ENCODE results near the gene UROC1.

The UROC1 gene

DNA sequence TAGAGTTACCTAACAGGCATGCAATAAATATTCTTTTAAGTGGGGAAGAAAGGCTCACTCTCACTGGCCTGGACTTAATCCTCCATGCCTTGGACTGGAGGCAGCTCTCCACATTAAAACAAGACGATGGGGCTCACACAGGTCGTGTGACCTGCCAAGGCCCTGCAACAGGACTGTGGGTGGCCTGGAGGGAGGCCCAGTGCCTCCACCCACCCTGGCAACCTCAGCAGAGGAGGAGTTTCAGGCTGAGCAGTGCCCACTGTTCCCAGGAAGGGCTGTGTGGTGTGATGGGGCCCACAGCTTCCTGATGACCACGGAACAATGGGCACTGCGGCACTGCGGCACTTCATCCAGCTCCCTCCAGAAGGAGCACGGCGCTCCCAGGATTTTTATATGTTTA, 5.5 kb downstream of the UROC1 start:
- no peak overlapping the region for H3K9ac ChIP-seq (ENCODE audit: low read depth, low read length)
- H3K4me1 ChIP-seq (ENCODE audit: control insufficient read depth, insufficient read depth, low read length): no peaks in the 10 kb centered on the region
- no peak overlapping the region for H3K4me3 ChIP-seq (ENCODE audit: low read depth, low read length)
- no peaks in the 10 kb centered on the region for H3K9me3 ChIP-seq (ENCODE audit: control insufficient read depth, insufficient read depth, low read length)
- no peaks in the 10 kb centered on the region for H3K36me3 ChIP-seq (ENCODE audit: control insufficient read depth, insufficient read depth, low read length)
- H3K27ac ChIP-seq (ENCODE audit: low read depth, low read length): no peak overlapping the region
- H3K27me3 ChIP-seq (ENCODE audit: control insufficient read depth, insufficient read depth, low read length): no peaks in the 10 kb centered on the region

- Histone ChIP-seq H3K4me3 (ENCODE audit: low read depth, low read length) (no peak overlapping the region), H3K27ac (ENCODE audit: low read depth, low read length) (no peak overlapping the region)
Observed at GRCh38 chr3:126511291-126511690, 6.3 kb downstream of the UROC1 start.

GRCh38 chr3:126510308-126510910, 7.2 kb downstream of the UROC1 start:
- no peaks in the 10 kb centered on the region for H3K36me3 ChIP-seq (ENCODE audit: control insufficient read depth, insufficient read depth, low read length)
- H3K27ac ChIP-seq (ENCODE audit: low read depth, low read length): no peak overlapping the region
- no peaks in the 10 kb centered on the region for H3K9me3 ChIP-seq (ENCODE audit: control insufficient read depth, insufficient read depth, low read length)
- H3K27me3 ChIP-seq (ENCODE audit: control insufficient read depth, insufficient read depth, low read length): peaks cover 3% of the 10 kb centered on the region; the same call in 1 of the 2 replicates
- no peak overlapping the region for H3K9ac ChIP-seq (ENCODE audit: low read depth, low read length)
- H3K4me1 ChIP-seq (ENCODE audit: control insufficient read depth, insufficient read depth, low read length): no peaks in the 10 kb centered on the region
- no peak overlapping the region for H3K4me3 ChIP-seq (ENCODE audit: low read depth, low read length)

More at GRCh38 chr3:126511291-126511690, 6.3 kb downstream of the UROC1 start:
- no peak overlapping the region for H3K9ac ChIP-seq (ENCODE audit: low read depth, low read length)
- no peaks in the 10 kb centered on the region for H3K36me3 ChIP-seq (ENCODE audit: control insufficient read depth, insufficient read depth, low read length)
- H3K27me3 ChIP-seq (ENCODE audit: control insufficient read depth, insufficient read depth, low read length): peaks cover 2% of the 10 kb centered on the region; the same call in 1 of the 2 replicates
- no peaks in the 10 kb centered on the region for H3K9me3 ChIP-seq (ENCODE audit: control insufficient read depth, insufficient read depth, low read length)
- no peaks in the 10 kb centered on the region for H3K4me1 ChIP-seq (ENCODE audit: control insufficient read depth, insufficient read depth, low read length)

DNA sequence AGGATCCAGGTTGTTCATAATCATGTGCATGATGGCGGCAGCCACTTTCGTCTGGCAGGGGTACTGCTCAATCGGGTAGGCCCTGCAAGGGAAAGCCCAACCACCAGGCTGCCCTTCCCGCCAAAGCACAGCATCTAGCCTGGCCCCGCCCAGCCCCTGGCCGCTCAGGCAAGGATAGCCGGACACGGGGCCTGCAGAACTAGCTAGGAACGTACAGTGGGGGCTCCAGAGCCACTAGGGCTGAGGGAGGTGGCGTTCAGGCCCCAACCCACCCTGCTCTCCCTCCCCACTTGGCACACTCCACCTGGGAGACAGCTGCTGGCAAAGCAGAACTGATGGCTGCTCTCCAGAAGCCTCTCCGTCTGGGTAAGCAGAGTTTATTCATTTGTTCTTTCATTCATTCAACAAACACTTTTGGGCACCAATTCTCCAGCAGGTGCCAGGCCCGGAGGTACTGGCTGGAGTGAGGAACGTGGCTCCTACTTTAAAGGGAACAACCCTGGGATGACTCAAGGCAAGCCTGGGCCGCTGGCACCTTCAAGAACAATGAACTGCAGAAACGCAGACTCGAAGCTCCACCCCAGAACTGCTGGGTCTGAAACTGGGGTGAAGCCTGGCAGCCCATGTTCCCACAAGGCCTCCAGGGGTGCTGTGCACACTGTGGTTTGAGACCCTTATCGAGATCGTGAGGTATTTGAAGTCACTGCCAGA, 7.8 kb downstream of the UROC1 start:
- Histone ChIP-seq H3K27me3 (ENCODE audit: control insufficient read depth, insufficient read depth, low read length) (peaks cover 3% of the 10 kb centered on the region; the same call in 1 of the 2 replicates), H3K9ac (ENCODE audit: low read depth, low read length) (no peak overlapping the region), H3K36me3 (ENCODE audit: control insufficient read depth, insufficient read depth, low read length) (no peaks in the 10 kb centered on the region), H3K9me3 (ENCODE audit: control insufficient read depth, insufficient read depth, low read length) (no peaks in the 10 kb centered on the region), H3K27ac (ENCODE audit: low read depth, low read length) (no peak overlapping the region), H3K4me3 (ENCODE audit: low read depth, low read length) (no peak overlapping the region), H3K4me1 (ENCODE audit: control insufficient read depth, insufficient read depth, low read length) (no peaks in the 10 kb centered on the region)

- no peak overlapping the region for H3K9ac ChIP-seq (ENCODE audit: low read depth, low read length)
- no peaks in the 10 kb centered on the region for H3K36me3 ChIP-seq (ENCODE audit: control insufficient read depth, insufficient read depth, low read length)
- H3K27me3 ChIP-seq (ENCODE audit: control insufficient read depth, insufficient read depth, low read length): peaks cover 3% of the 10 kb centered on the region; the same call in 1 of the 2 replicates
- no peaks in the 10 kb centered on the region for H3K9me3 ChIP-seq (ENCODE audit: control insufficient read depth, insufficient read depth, low read length)
- H3K27ac ChIP-seq (ENCODE audit: low read depth, low read length): no peak overlapping the region
- no peaks in the 10 kb centered on the region for H3K4me1 ChIP-seq (ENCODE audit: control insufficient read depth, insufficient read depth, low read length)
- no peak overlapping the region for H3K4me3 ChIP-seq (ENCODE audit: low read depth, low read length)
Observed at GRCh38 chr3:126508564-126508964, 9.0 kb downstream of the UROC1 start.

- Histone ChIP-seq H3K27ac (ENCODE audit: low read depth, low read length) (no peak overlapping the region), H3K27me3 (ENCODE audit: control insufficient read depth, insufficient read depth, low read length) (peaks cover 3% of the 10 kb centered on the region; the same call in 1 of the 2 replicates), H3K36me3 (ENCODE audit: control insufficient read depth, insufficient read depth, low read length) (no peaks in the 10 kb centered on the region), H3K9me3 (ENCODE audit: control insufficient read depth, insufficient read depth, low read length) (no peaks in the 10 kb centered on the region), H3K9ac (ENCODE audit: low read depth, low read length) (no peak overlapping the region), H3K4me1 (ENCODE audit: control insufficient read depth, insufficient read depth, low read length) (no peaks in the 10 kb centered on the region), H3K4me3 (ENCODE audit: low read depth, low read length) (no peak overlapping the region)
Observed at GRCh38 chr3:126507886-126508285, 9.7 kb downstream of the UROC1 start.

- Histone ChIP-seq H3K27me3 (ENCODE audit: control insufficient read depth, insufficient read depth, low read length) (peaks cover 3% of the 10 kb centered on the region; the same call in 1 of the 2 replicates), H3K9me3 (ENCODE audit: control insufficient read depth, insufficient read depth, low read length) (no peaks in the 10 kb centered on the region), H3K36me3 (ENCODE audit: control insufficient read depth, insufficient read depth, low read length) (no peaks in the 10 kb centered on the region), H3K4me3 (ENCODE audit: low read depth, low read length) (no peak overlapping the region), H3K4me1 (ENCODE audit: control insufficient read depth, insufficient read depth, low read length) (0 out of 2 replicates have a peak, but pooled peaks cover 3% of the 10 kb centered on the region), H3K27ac (ENCODE audit: low read depth, low read length) (no peak overlapping the region), H3K9ac (ENCODE audit: low read depth, low read length) (no peak overlapping the region)
Observed at GRCh38 chr3:126503701-126504100, 13.9 kb downstream of the UROC1 start.

GRCh38 chr3:126502656-126503055, 14.9 kb downstream of the UROC1 start:
- H3K36me3 ChIP-seq (ENCODE audit: control insufficient read depth, insufficient read depth, low read length): no peaks in the 10 kb centered on the region
- H3K4me1 ChIP-seq (ENCODE audit: control insufficient read depth, insufficient read depth, low read length): 0 out of 2 replicates have a peak, but pooled peaks cover 3% of the 10 kb centered on the region
- H3K9me3 ChIP-seq (ENCODE audit: control insufficient read depth, insufficient read depth, low read length): no peaks in the 10 kb centered on the region
- no peak overlapping the region for H3K9ac ChIP-seq (ENCODE audit: low read depth, low read length)
- H3K27ac ChIP-seq (ENCODE audit: low read depth, low read length): no peak overlapping the region
- no peak overlapping the region for H3K4me3 ChIP-seq (ENCODE audit: low read depth, low read length)
- peaks cover 3% of the 10 kb centered on the region; the same call in 1 of the 2 replicates for H3K27me3 ChIP-seq (ENCODE audit: control insufficient read depth, insufficient read depth, low read length)

- Histone ChIP-seq H3K27ac (ENCODE audit: low read depth, low read length) (no peak overlapping the region), H3K9ac (ENCODE audit: low read depth, low read length) (no peak overlapping the region), H3K4me1 (ENCODE audit: control insufficient read depth, insufficient read depth, low read length) (0 out of 2 replicates have a peak, but pooled peaks cover 3% of the 10 kb centered on the region), H3K9me3 (ENCODE audit: control insufficient read depth, insufficient read depth, low read length) (no peaks in the 10 kb centered on the region), H3K27me3 (ENCODE audit: control insufficient read depth, insufficient read depth, low read length) (peaks cover 3% of the 10 kb centered on the region; the same call in 1 of the 2 replicates), H3K36me3 (ENCODE audit: control insufficient read depth, insufficient read depth, low read length) (no peaks in the 10 kb centered on the region), H3K4me3 (ENCODE audit: low read depth, low read length) (no peak overlapping the region)
Observed at GRCh38 chr3:126501736-126502135, 15.8 kb downstream of the UROC1 start.

DNA sequence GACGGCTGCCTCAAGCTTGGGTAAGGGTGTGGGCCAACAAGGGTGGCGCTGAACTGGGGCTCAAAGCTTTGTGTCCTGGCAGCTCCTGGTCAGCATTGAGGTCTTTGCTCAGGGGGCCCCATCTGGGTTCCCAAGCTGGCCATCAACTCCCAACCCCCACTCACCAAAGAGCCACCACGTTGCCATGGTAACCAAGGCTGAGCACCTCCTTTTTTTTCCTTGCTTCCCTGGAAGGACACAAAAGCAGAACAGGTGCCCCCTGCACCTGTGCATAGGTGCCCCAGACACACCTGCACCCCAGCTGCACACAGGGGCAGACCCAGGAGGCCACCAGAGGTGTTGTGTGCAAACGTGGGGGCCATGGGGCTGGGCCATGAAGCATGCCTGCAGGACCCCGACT, 16.5 kb downstream of the UROC1 start:
- H3K9me3 ChIP-seq (ENCODE audit: control insufficient read depth, insufficient read depth, low read length): no peaks in the 10 kb centered on the region
- H3K27ac ChIP-seq (ENCODE audit: low read depth, low read length): no peak overlapping the region
- H3K4me1 ChIP-seq (ENCODE audit: control insufficient read depth, insufficient read depth, low read length): 0 out of 2 replicates have a peak, but pooled peaks cover 3% of the 10 kb centered on the region
- no peak overlapping the region for H3K4me3 ChIP-seq (ENCODE audit: low read depth, low read length)
- no peak overlapping the region for H3K9ac ChIP-seq (ENCODE audit: low read depth, low read length)
- H3K27me3 ChIP-seq (ENCODE audit: control insufficient read depth, insufficient read depth, low read length): no peaks in the 10 kb centered on the region
- no peaks in the 10 kb centered on the region for H3K36me3 ChIP-seq (ENCODE audit: control insufficient read depth, insufficient read depth, low read length)

GRCh38 chr3:126500016-126500415, 17.6 kb downstream of the UROC1 start:
- Histone ChIP-seq H3K36me3 (ENCODE audit: control insufficient read depth, insufficient read depth, low read length) (no peaks in the 10 kb centered on the region), H3K4me3 (ENCODE audit: low read depth, low read length) (no peak overlapping the region), H3K27ac (ENCODE audit: low read depth, low read length) (no peak overlapping the region), H3K27me3 (ENCODE audit: control insufficient read depth, insufficient read depth, low read length) (no peaks in the 10 kb centered on the region), H3K4me1 (ENCODE audit: control insufficient read depth, insufficient read depth, low read length) (0 out of 2 replicates have a peak, but pooled peaks cover 3% of the 10 kb centered on the region), H3K9me3 (ENCODE audit: control insufficient read depth, insufficient read depth, low read length) (no peaks in the 10 kb centered on the region), H3K9ac (ENCODE audit: low read depth, low read length) (no peak overlapping the region)
